Measurements from ENCODE around the gene AIFM2.
"Not testable (repeated sequence)": the region's sequence is repeated elsewhere in the genome, so short reads cannot be mapped to it uniquely, and the experiment has no call there.

Gene AIFM2

GRCh38 chr10:70145666-70146488 is 13.3 kb upstream of the AIFM2 start:
- no peak for DNase-seq

DNA sequence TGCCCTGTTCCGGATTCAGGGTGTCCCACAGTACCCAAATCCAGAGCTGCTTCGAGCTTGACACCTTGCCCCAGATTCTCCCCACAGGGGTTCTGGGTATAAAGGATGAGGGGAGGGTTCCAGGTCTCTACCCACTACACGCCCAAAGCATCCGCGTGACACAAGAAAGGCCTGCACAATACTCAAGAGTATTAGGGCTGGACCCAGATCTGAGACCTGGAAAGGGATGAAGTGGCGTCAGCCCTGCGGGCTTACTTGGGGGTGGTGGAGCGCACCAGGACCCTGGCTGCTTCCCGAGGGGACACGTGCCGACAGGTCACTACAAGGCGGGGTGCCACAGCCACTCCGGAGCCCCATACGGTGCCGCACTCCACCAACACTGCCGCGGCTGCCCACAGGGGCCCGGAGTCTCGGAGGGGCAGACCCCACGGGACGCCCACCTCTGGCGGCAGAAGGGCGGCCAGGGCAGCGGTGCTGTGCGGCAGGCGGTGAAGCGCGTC is 12.6 kb upstream of the AIFM2 start:
- DNase-seq = no peak

DNA sequence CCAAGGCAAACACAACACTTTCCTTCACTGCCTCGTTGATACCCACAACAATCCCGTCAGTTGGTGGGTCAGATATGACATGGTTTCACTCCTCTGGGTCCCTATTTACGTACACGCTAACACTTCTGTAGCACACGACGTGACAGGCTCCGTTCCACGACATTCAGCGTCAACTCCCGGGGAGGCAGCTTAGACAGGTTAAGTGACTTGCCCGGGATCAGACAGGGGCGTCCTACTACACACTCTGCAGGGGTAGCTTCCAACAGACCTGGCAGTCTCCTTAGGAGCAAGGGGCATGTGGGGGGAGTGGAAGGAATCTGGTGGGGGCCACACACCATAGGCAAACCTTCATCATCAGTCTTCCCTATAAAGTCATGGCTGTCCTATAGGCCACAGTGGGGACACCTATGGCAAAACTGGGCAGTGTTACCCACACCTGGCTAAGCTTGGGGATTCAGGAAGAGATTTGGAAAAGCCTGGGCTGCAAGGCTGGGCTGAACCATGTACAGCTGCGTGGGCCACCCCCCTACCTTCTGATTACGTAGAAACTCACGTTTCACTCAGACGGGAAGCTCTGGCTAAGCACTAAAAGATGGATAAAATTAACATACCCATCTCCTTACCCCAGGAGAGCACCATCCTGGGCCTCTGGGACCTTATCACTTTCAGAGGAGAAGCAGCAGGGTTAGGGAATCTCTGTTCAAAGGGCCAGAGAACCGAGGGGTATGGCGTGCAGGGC is 11.9 kb upstream of the AIFM2 start:
- DNase-seq = no peak

DNA sequence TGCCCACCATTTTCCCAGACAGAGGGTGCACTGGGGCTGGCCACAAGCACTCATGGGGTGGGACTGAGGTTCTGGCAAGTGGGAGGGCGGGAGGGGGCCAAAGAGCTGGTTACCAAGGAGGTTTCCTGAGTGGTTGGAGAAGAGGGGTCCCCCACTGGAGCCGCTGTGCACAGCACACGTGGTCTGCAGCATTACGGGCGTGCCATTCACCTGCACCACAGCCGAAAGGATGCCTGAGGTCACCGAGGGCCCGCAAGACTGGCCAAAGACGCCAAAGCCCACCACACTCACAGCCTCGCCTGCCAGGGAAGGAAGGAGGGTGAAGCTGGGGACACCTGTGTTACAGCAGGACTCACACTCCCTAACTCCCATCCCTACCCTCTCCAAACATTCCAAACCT is 9.9 kb upstream of the AIFM2 start:
- DNase-seq = no peak

DNA sequence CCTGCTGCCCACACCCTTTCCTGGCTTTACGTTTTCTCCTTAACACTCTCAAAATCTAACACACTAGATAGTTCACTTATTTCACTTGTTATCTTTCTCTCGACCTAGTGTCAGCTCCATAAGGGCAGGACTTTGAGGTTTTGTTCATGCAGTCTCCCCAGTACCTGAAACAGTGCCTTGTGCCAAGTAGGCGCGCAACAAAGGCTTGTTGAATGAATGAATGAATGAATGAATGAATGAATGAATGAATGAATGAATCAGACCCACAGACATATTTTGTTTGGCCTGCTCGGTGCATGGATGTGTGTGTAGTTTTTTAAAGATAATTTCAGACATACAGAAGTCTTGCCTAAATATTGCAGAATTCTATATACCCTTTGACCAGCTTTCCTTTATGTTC is 7.7 kb upstream of the AIFM2 start:
- no peak for DNase-seq

DNA sequence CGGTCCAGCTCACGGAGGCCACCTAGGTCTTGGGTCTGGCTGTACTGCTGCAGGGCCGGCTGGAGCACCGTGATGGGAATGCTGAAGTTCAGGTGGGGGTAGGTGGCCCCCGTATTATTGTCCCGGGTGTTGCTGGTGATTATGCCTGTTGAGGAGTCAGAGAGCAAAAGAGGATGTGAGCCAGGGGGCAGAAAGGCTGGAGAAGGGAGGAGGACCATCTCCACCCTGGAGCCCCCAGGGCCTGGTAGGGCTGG is 7.3 kb upstream of the AIFM2 start:
- DNase-seq = no peak

- no peak for DNase-seq
Measured at GRCh38 chr10:70139151-70139996, 6.7 kb upstream of the AIFM2 start.

DNA sequence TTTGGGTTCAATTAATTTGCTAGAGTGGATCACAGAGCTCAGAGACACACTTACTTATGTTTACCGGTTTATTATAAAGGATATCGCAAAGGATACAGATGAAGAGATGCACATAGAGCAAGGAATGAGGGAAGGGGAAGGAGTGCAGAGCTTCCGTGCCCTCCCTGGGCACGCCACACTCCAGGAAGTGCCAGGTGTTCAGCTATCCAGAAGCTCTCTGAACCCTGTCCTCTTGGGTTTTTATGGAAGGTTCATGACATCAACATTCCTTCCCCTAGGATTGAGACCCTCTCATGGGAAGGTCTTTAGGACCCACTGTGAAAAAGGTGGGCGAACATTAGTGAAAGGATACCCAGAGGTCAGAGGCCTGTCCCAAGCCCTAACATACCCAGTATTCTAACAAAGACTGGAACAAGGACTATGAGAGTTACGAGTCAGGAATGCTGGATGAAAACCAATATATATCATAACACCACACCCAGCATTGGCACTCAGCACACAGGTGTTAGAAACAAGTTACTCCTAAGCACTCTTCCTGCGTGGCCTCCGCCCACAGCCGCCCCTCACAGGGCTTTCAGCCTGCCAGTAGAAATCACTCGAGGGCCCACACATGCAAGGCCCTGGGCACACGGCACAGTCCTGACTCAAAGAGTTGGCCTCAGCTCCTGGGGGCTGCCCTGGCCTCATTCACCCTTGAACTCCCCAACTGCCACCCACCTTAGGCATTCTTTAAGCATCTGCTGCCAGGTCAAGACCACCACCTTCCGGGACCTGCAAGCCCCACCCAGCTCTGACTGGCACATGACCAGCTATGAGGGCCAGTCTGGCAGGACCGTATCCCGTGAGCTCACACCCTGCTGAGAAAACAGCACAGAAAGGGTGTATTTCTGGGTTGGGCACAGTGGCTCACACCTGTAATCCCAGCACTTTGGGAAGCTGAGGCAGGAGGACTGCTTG is 5.6 kb upstream of the AIFM2 start:
- no peak for DNase-seq

DNA sequence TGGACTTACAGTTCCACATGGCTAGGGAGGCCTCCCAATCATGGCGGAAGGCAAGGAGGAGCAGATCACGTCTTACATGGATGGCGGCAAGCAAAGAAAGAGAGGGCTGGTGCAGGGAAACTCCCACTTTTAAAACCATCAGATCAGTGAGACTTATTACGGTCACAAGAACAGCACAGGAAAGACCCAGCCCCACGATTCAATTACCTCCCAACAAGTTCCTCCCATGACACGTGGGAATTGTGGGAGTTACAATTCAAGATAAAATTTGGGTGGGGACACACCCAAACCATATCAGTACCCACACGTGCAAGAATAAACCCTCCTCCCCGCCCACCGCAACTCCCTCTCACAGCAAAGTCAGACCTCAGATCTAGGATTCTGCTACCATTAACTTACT is 4.5 kb upstream of the AIFM2 start:
- DNase-seq = no peak

- no peak for DNase-seq
Measured at GRCh38 chr10:70135684-70136083, 3.1 kb upstream of the AIFM2 start.

GRCh38 chr10:70135046-70135445 is 2.4 kb upstream of the AIFM2 start:
- no peak for DNase-seq

DNA sequence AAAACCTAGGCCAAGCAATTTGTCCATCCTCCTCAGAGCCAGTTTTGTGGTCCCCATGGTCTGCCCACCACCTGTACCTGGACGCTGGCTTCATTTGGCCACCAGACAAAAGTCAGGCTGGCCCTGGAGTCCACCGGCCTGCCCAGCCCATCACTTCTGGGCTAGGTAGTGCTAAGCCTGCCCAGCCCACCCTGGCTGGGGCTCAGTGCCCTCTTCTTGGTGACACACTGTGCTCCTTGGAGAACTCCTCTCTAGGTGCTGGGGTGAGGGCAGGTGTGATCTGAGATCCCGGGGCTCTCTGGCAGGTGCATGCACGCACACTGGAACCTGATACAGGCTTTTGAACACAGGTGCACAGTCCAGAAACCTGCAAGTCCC is 1.1 kb downstream of the AIFM2 start:
- no peak for DNase-seq

- DNase-seq = no peak
Measured at GRCh38 chr10:70130878-70131559, 1.6 kb downstream of the AIFM2 start.

- no peak for DNase-seq
Measured at GRCh38 chr10:70126700-70127395, 5.8 kb downstream of the AIFM2 start.

GRCh38 chr10:70125918-70126552 is 6.6 kb downstream of the AIFM2 start:
- DNase-seq = no peak

- DNase-seq = no peak
Measured at GRCh38 chr10:70124918-70125317, 7.7 kb downstream of the AIFM2 start.

- no peak for DNase-seq
Measured at GRCh38 chr10:70124415-70124814, 8.2 kb downstream of the AIFM2 start.

- DNase-seq = no peak
Measured at GRCh38 chr10:70123817-70124216, 8.8 kb downstream of the AIFM2 start.

- not testable (repeated sequence) for DNase-seq
Measured at GRCh38 chr10:70123166-70123565, 9.5 kb downstream of the AIFM2 start.

- DNase-seq = no peak
Measured at GRCh38 chr10:70122742-70123141, 9.9 kb downstream of the AIFM2 start.
